Cortex of kidney (tissue), 1 donor: Measurements from ENCODE around the gene RARA.
"Not testable (repeated sequence)": the region's sequence is repeated elsewhere in the genome, so short reads cannot be mapped to it uniquely, and the experiment has no call there.

ENCODE experiments used
- DNase-seq: peaks from one replicate; lab custom pipeline; 2025; lab: John Stamatoyannopoulos, UW

RARA gene

DNA sequence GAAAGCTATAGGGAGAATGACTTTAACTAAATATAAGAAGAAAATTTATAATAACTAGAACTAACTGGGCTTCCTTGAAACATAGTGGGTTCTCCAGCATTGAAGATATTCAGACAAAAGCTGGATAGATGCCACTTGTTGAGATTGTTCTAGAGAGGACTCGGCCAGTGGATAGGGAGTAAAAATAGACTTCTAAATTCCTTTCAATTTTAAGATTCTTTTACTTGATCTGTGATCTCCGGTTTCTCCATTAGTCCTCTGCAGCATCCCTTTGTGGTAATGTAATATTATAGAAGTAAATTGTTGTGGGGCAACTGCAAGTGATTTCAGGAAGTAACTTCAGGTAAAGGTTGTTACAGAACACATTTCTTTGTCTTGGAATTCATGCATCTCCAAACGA, 10.3 kb upstream of the RARA start:
- DNase-seq, result no peak

DNA sequence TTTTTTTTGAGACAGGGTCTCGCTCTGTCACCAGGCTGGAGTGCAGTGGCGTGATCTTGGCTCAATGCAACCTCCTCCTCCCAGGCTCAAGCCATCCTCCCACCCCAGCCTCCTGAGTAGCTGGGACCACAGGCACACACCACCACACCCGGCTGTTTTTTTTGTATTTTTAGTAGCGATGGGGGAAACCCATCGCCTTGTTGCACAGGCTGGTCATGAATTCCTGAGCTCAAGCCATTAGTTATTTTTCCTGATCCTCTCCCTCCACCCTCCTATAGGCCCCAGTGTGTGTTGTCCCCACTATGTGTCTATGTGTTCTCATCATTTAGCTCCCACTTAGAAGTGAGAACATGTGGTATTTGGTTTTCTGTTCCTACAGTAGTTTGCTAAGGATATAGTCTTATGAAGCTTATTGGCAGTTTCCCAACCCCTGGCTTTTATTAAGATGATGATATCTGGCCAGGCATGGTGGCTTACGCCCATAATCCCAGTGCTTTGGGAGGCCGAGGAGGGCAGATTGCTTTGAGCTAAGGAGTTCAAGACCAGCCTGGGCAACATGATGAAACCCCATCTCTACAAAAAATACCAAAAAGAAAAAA, 9.7 kb upstream of the RARA start:
- DNase-seq, result not testable (repeated sequence)

DNA sequence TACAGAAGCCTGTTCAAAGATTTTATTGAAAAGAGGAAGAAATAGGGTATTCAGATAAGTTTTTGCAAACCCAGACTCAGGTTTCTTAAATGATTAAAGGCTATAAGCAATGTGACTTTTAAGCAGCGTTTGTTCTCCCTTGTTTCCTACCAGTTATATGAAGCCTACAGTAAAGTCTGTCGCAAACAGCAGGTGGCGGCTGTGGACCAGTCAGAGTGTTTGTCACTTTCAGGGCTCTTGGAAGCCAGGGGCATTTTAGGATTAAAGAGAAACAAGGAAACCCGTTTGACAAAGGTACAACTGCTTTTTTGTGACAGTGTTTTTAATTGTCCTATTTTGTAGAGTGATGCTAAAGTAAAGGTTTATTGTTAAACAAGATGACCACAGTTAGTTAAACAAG, 7.7 kb upstream of the RARA start:
- no peak for DNase-seq

DNA sequence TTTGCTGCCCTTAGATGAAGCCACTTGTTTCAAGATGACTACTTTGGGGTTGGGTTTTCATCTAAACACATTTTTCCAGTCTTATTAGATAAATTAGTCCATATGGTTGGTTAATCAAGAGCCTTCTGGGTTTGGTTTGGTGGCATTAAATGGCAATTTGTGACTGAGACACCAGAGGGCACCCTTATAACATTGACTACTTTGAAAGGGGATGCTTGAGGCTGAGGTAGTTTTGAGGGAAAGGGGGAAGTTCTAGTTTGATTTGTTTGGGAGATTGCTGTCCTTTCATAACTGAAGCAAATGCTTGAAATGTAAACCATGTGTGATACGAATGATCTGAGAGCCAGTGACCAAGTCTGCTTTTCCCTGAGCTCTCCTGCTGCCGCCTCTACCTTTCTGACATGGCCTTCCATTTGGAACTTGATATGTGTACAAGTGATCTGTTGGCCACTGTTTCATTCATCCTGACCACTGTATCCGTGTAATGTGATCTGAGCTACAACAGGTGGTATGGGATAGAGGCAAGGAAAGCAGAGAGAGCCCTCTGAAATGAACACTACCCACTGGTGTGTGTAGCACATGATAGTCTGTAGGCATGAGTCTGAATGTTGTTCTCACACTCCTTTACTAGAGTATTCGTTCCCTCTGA, 5.8 kb upstream of the RARA start:
- DNase-seq, result no peak

DNA sequence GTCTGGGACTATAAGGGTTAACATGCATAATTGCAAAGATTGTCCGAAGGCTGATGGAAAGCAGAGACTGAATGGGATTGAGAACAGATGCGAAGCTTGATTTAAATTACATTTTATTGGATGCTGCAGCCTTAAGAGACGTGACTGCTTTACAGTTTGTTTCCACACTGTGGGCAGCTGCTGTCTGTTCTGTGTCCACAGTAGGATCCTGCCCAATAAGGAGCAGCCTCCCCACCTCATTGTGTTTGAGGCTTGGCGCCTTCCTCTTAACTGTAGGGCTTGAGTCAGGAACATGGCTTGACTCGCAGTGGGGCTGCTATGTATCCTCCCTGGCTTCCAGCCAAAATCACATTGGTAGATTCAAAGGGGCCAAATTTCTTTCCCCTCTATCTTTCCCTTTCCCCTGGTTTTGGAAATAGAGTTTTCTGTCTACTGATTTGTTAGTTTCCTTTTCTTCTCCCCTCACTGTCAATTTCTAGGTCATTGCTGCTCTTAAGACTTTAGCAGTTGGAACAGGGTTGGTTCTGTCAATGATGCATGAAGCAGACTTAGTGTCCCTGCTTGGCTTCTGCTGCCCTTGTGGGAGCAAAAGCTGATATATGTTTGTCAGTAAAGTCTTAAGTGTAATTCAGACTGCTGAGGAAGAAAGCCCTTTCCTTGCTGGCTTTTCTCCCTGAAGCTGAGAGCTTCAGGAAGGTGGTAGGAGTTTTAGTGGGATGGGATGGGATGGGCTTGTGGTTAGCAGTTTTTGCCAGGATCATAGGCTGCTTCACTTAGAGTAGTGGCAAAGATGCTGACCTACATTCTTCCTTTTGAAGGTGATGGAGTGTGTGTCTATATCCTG, 5.0 kb upstream of the RARA start:
- no peak for DNase-seq

DNA sequence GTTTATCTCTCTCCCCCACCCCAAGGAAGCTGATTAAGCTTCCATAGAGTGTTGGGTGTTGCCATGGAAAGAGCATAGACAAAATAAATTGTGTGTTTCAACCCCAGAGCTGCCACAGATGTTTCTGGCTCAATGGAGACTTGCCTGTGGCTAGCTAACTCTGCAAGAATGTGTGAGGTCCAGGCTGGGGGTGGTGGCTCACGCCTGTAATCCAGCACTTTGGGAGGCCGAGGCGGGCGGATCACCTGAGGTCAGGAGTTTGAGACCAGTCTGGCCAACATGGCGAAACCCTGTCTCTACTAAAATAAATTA, 4.5 kb upstream of the RARA start:
- DNase-seq, result not testable (repeated sequence)

DNA sequence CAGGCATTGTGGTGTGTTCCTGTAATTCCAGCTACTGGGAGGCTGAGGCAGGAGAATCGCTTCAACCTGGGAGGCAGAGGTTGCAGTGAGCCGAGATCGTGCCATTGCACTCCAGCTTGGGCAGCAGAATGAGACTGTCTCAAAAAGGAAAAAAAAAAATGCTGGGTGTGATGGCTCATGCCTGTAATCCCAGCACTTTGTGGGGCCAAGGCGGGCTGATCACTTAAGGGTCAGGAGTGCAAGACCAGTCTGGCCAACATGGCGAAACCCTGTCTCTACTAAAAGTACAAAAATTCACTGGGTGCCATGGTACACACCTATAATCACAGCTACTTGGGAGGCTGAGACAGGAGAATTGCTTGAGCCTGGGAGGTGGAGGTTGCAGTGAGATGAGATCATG, 4.1 kb upstream of the RARA start:
- not testable (repeated sequence) for DNase-seq

DNA sequence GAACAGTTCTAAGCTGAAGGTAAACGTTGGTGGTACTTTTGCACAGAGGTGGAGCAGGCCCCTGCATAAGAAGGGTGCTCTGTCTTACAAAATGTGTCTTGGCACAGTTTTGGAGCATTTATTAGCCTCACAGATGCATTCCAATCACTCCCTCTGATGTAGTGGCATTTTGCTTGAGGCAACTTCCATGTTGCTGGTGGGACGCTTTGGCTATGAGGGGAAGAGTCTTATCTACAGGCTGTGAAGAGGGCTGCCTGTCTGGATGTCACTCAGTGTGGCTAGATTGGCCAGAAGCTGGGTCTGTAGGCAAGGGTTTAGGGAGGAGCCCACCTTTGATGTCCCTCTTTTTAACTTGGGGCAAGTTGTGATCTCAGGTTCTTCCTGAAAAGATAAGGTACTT, 2.6 kb upstream of the RARA start:
- no peak for DNase-seq

DNA sequence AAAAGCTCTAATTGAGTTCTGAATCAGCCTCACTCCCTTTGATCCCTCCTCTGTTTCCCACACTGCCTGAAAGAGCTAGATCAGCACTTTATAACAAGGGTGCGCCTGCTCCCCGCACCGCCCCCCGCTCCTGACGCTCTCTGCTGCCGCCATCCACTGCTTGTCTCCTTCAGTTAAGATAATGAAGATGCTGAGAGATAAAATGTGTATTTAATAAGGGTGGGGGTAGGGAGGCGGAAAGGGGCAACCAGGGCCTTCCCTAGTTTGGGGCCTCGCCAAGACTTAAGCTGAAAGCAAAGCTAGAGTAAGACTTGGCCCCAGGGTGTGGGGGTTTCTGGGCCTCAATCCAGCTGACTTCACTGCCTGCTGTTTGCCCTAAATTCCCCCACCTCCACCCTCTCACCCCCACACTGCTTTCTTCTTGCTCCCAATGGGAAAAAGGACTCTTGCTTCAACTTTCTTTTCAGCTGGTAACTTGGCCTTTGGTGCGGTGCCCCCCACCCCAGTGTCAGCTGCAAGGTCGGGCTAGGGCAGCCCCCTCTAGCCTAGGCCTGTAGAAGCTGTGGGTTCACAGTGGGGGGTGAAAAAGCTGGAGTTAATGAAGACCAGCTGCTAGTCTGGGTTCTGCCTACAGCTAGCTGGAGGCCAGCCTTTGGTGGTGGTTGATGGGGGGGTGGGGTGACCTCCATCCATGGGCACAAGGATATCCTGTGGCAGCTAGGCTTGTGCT, 1.8 kb upstream of the RARA start:
- no peak for DNase-seq

DNA sequence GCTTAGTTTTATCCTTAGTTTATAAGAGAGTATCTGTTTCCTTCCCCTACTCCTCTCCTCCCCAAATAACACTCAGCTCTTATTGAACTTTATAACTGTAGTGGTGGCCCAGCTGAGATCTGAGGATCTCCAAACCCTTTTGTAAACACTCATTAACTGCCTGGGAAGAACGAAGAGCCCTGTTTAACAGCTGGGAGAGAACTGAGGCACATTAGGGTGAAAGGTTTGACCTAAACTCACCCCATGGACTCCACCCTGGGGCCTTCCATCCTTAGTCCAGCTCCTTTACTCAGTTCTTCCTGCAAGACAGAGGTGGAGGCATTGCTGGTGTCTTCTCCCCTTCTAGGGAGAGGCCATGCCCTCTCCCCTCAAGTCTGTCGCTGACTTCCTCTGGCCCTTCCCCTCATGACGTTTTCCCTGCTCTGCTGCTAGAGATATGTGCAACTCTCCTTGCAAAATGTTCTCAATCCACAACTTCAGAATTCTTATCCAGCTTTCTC, 1.2 kb upstream of the RARA start:
- DNase-seq, result no peak

DNA sequence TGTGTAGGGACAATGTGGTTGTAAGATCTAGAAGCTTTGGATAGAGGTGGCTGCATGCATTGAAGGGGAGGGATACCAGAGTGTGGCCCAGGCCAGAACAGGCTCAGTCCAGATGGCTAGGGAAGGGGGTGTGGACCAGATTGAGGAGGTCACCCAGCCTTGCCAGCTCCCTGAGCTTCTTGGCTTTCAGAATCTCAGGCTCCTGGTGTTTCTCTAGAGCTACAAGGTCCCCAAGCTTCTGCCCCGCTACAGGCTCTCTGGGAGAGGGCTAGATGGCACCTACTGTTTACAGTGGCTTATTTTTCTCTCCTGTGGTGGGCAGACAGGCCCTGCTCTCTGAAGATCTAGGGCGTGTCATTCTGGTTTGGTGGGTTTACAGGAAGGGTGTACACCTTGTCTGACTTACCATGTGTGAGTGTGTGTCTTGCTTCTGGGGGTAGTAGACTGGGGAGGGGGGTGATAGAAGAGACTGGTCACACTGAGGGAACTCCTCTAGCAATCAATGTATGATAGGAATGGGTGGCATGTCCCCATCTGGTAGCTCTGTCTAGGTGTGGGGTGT, 1.1 kb downstream of the RARA start:
- DNase-seq, result no peak

DNA sequence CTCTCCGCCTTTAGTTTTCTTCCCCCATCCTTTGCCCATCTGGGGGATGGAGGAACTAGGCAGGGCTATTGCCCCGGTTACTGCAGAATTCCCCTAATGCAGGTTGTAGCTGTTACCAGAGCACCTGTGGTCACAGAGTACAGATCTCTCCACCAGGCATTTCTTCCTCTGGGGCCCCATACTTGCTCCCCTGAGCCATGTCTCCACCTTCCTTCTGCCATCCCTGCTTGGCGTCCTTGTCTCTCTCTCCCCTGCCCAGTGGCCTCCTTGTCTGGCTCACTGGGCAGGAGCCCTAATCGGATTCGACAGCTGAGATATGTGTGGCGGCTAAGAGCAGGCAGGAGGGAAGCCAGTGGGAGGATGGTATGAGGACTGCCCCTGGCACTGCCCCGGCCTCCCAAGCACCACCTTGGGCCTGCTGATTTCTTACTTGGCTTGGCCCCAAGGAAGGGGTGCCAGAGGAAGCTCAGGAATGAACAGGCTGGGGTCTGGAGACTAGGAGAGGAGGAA, 2.0 kb downstream of the RARA start:
- DNase-seq, result no peak

DNA sequence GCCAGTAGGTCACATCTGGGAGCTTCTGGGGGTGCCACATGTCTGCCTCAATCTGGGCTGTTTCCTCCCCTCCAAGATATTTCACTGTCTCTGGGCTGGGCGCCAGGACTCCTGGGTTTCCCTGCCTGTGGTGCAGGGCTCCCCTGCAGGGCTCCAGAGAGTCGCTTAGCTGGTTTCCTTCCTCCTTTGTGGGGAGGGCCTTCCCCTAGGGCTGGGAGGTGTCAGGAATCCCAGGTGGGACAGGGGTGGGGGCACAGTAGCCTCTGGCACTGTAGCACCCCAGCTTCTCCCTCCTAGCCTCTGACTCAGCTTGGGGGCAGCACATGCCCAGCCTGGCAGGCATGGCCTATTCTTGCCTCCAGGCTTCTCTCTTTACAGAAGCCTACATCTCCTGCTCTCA, 2.6 kb downstream of the RARA start:
- DNase-seq, result no peak

DNA sequence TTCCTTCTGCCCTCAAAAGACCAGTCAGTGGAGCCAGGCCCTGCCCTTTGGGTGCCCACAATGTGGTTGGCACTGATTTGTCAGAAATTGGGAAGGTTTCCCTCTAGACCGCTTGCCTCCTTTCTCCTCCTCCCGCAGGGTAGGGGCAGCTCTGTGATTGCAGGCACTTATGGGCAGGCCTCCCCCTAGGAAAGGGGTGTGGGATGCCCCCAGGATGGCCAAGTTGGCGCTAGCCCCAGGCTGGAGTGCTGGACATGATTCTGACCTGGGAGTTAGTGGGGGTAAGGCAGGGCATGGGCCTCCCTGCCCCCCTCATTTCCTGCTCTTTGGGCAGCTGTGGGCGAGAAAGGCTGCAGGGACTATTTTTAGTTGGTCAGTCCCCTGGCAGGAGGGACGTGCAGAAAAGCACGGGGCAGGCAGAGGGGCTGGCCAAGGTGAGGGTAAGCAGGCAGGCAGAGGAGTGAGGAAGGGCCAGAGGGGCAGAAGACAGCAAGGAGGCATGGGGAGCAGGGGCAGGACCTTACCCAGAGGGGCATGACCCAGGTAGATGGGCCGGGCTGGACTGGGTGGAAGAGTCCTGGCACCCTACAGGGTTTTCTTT, 3.3 kb downstream of the RARA start:
- DNase-seq, result no peak

DNA sequence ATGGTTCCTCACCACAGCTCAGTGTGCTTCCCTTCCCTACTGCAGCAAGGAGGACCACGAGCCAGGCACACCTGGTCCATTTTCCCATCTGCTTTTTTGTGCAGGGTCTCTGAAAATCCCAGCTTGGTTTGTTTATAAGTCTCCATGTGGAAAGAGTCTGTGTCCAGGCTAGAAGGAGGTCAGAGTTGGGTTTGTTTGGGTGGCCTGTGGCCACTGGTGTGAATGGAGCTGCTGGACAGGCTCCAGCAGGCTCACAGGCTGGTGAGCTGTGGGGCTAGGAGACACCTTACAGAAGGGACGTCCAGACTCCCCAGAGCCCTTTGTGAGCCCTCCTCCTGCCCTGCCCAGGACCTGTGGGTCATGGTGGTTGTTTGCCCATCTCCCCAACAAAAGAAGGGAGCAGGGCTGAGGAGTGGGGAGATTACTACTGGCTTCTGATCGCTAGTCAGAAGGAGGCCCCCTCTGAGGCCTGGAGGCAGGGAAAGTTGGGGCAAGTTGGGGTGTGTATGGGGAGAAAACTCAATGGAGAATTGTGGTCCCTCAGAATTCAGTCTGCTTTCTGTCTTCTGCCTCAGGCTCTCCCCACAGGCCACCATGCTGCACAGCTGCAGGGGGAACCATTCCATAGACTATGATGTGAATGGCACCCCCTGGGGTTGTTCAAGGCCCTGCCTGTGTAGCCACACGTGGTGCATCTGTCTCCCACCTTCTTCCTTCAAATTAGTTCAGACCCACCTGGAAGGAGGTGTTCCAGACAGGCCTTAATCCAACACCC, 4.1 kb downstream of the RARA start:
- DNase-seq, result no peak

DNA sequence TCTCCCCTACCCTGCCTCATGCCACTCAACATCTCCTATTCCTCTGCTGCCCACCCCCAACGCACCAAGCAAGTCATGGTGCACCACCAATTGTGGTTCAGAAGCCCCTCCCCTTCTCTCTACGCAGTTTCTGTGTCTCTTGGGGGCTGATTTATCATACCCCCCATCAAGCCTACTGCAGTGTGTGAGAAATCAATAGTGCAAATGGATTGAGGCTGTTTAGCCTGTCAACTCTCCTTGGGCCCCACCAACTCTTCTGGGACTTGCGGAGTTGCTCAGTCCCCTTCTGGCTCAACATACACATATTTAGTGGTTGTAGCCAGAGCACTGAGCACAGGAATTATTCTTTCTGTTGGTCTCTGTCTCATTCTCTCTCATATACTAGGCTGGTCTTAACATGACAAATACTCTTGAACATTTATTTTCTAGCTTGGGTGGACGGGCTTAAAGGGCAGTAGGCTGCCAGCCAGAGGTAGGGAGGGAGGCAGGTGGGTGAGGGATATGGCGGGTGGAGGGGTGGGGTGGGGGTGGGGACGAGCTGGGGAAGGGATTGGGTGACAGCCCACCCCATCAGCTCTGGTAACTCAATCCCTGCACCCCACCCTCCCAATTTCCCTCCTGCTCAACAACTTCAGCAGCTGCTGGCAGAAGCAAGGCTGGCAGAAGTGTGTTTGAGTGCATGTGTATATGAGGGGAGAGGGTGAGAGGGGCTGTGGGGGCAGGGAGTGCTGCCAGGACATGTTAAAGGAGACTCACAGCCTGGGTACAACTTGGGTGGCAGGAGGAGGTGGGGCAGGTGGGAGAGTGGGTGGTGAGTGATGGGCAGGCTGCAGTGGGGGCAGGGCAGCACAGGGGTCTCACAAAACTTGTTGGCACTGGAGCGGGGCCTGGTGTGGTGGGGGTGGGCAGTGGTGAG, 4.9 kb downstream of the RARA start:
- no peak for DNase-seq

DNA sequence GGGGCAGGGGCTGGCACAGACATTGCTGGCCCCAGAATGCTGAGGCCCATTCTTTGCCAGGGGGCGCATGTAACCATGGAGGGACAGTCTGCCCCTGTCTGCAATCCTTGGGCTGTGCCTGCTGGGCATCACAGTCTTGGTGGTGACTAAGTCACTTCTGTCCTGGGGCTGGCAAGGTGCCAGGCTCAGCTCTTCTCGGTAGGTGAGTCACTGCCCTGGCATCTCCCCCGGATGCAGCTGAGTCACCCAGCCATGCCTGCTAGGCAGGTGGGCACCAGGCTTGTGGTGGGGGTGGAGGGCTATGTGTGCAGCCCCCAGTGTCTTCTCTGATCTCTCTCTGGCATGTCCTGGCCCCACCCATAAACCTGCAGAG, 5.6 kb downstream of the RARA start:
- DNase-seq, result no peak

DNA sequence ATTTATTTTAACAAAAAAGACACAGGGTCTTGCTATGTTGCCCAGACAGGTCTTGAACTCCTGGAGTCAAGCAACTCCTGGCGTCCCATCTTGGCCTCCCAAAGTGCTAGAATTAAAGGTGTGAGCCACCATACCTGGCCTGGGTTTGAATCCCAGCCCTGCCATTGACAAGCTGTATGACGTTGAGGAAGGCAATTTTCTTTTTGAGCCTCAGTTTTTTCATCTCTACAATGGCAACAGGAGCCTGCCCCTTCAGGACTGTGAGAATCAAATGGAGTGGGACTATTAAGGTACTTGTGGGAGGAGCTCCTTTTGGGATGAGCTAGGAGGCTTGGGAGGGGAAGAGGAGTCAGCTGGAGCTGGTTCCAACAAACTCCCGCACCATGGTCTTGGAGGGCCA, 6.2 kb downstream of the RARA start:
- no peak for DNase-seq

DNA sequence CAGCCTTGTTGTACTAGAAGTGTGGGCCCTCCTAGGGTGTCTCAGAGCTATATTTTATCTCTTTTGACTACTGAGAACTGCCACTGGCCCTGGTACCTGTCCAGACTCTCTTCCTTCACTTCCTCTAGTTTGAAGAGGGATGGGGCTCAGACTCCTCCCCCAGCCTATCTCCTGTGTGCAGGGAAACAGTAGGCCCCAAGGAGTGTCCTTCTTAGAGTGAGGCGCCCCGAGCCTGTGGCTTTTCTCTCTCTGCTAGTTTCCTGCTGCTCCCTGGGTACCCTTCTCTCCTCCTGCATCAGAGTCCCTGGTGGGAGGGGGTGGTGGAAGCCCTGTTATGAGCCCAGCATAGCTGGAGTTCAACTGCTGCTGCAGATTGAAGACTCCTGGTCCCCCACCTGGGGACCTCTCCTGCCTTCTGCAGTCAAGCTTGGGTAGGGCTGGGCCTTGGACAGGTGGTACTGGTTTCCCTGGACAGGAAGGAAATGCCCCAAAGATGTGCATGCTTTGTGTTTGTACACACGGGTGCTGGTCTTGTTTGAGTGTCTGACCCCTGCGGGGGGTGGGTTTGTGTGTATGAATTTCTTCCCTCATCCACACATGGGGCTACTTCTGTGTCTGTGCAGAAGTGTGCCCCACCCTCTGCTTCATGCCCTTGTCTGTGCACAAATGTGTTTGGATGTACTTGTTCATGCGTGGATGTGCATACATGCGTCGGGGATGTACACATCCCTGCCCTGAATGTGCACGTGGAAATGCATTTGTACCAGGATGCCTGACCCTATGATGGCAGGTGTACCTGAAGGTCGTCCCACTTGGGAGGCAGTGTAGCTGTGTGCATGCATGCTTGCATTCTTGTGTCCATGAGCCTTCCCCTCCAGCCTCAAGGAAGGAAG, 6.9 kb downstream of the RARA start:
- no peak for DNase-seq
